Endothelial cell of umbilical vein (primary cell): ENCODE measurements around the gene AQP3. TPM values are rescaled to one million over a fixed set of nuclear protein-coding genes. Genes with fewer than 3 reads are reported as not detected.

Source experiments
- BruUV-seq: library from RNA; stranded (reverse); fragments of 400-500 nt; replicated peaks from 2 replicates; lab custom pipeline; 2021; lab: Mats Ljungman, UMichigan
- CTCF ChIA-PET: fragments of 300-600, 350-600 bp; sonication (Branson Sonifier 250); formaldehyde crosslinking; loops from one replicate; lab custom pipeline; 2021; ENCODE audit warnings: antibody characterized with exemption, inconsistent platforms; lab: Charles Lee
- POLR2A ChIA-PET: fragments of 300-600, 350-600 bp; sonication (Branson Sonifier 250); formaldehyde crosslinking; loops from one replicate; lab custom pipeline; 2021; ENCODE audit warnings: antibody characterized with exemption, inconsistent platforms; lab: Charles Lee
- DNase-seq: peaks from one replicate; pipeline ENCODE4 v3.0.0-alpha.2; 2011; ENCODE audit warnings: low read depth, low spot score
- FAIRE-seq: peaks from 2 replicates; lab custom pipeline; 2011; peaks lifted over from hg19 to GRCh38; lab: Jason Lieb, UNC
- H2AFZ ChIP-seq: 2 replicates; pipeline ENCODE4 v1.6.0; 2012; ENCODE audit warnings: low read depth, low read length, control low read depth, inconsistent platforms
- H3K27ac ChIP-seq: 2 replicates; pipeline ENCODE4 v1.5.1; 2011; ENCODE audit warnings: low read depth, mild to moderate bottlenecking, control low read depth, low read length, moderate library complexity; ENCODE audit not compliant: insufficient read depth
- H3K27me3 ChIP-seq, 2 experiments: 2 replicates each; pipeline versions ENCODE4 v1.6.0 to v1.6.1; 2011; ENCODE audit warnings: low read length in 2 of 2, mixed read lengths in 1 of 2; ENCODE audit not compliant: control insufficient read depth in 2 of 2, insufficient read depth in 2 of 2
- H3K36me3 ChIP-seq, 2 experiments: 2 replicates in 1 of 2; 3 replicates in 1 of 2; pipeline ENCODE4 v1.5.1; 2011; ENCODE audit warnings: low read length in 2 of 2, mild to moderate bottlenecking in 1 of 2, moderate library complexity in 1 of 2; ENCODE audit not compliant: control insufficient read depth in 2 of 2, insufficient read depth in 2 of 2; ENCODE audit errors: extremely low read depth in 1 of 2
- H3K4me1 ChIP-seq: 3 replicates; pipeline ENCODE4 v1.5.1; 2011; ENCODE audit warnings: mild to moderate bottlenecking, low read length; ENCODE audit not compliant: control insufficient read depth, insufficient read depth; ENCODE audit errors: extremely low read depth
- H3K4me2 ChIP-seq: 2 replicates; pipeline ENCODE4 v1.6.1; 2011; ENCODE audit warnings: low read length, control low read depth, mixed read lengths; ENCODE audit not compliant: insufficient read depth
- H3K4me3 ChIP-seq, 3 experiments: fragments of 200-600 bp in 1 of 3; sonication (generic), shearing (Covaris generic) in 1 of 3; replicated peaks in 1 of 3; 2 replicates each; pipeline ENCODE4 v1.5.1; 2011 to 2016; ENCODE audit warnings: control low read depth in 3 of 3, low read length in 3 of 3, mild to moderate bottlenecking in 2 of 3, inconsistent platforms in 1 of 3, low read depth in 1 of 3, moderate library complexity in 1 of 3; ENCODE audit not compliant: insufficient read depth in 1 of 3
- H3K79me2 ChIP-seq: 2 replicates; pipeline ENCODE4 v1.6.0; 2012; ENCODE audit warnings: low read length, inconsistent platforms; ENCODE audit not compliant: control insufficient read depth, insufficient read depth
- H3K9ac ChIP-seq: replicated peaks from 2 replicates; pipeline ENCODE3; 2011; ENCODE audit warnings: low read length, control low read depth; ENCODE audit not compliant: insufficient read depth; ENCODE audit errors: extremely low read depth
- H3K9me1 ChIP-seq: replicated peaks from 3 replicates; pipeline ENCODE4 v1.6.0; 2011; ENCODE audit warnings: mild to moderate bottlenecking, low read length; ENCODE audit not compliant: control insufficient read depth, insufficient read depth; ENCODE audit errors: extremely low read depth
- H3K9me3 ChIP-seq: replicated peaks from 2 replicates; pipeline ENCODE4 v1.5.1; 2012; ENCODE audit warnings: low read length, inconsistent platforms; ENCODE audit not compliant: control insufficient read depth, insufficient read depth
- H4K20me1 ChIP-seq: replicated peaks from 2 replicates; pipeline ENCODE3; 2011; ENCODE audit warnings: mild to moderate bottlenecking, low read length; ENCODE audit not compliant: control insufficient read depth, insufficient read depth; ENCODE audit errors: extremely low read depth
- CTCF ChIP-seq, 2 donors: IDR thresholded peaks; 1 replicate in 1 of 2; 2 replicates in 1 of 2; pipeline ENCODE4 v1.5.1; 2011; ENCODE audit warnings: low read length in 2 of 2, mild to moderate bottlenecking in 2 of 2, moderate library complexity in 2 of 2, control low read depth in 1 of 2, inconsistent platforms in 1 of 2, low read depth in 1 of 2; ENCODE audit not compliant: insufficient read depth in 1 of 2; ENCODE audit errors: extremely low read depth in 1 of 2
- FOS ChIP-seq: IDR thresholded peaks from 2 replicates; pipeline ENCODE4 v1.6.1; 2011; ENCODE audit warnings: mild to moderate bottlenecking, low read length, moderate library complexity, borderline replicate concordance; ENCODE audit not compliant: insufficient read depth
- GATA2 ChIP-seq: IDR thresholded peaks from 2 replicates; pipeline ENCODE4 v1.7.0; 2011; ENCODE audit warnings: low read depth, mild to moderate bottlenecking, moderate library complexity, mixed read lengths, low read length; ENCODE audit not compliant: insufficient read length, insufficient read depth
- JUN ChIP-seq: IDR thresholded peaks from 2 replicates; pipeline ENCODE4 v1.6.1; 2011; ENCODE audit warnings: borderline replicate concordance, low read depth; ENCODE audit not compliant: insufficient read length, insufficient read depth
- MAX ChIP-seq: IDR thresholded peaks from 2 replicates; pipeline ENCODE4 v1.6.1; 2011; ENCODE audit not compliant: insufficient read depth, insufficient read length
- MYC ChIP-seq: IDR thresholded peaks from one replicate; pipeline ENCODE4 v1.6.1; 2011; ENCODE audit warnings: mild to moderate bottlenecking, low read depth, low read length
- POLR2A ChIP-seq: IDR thresholded peaks from 2 replicates; pipeline ENCODE4 v1.6.1; 2012; ENCODE audit warnings: low read depth, mild to moderate bottlenecking, control low read depth, low read length
- POLR2AphosphoS5 ChIP-seq: IDR thresholded peaks from 2 replicates; pipeline ENCODE4 v1.6.1; 2012; ENCODE audit warnings: low read depth, mild to moderate bottlenecking, control low read depth, low read length, moderate library complexity; ENCODE audit not compliant: insufficient read depth
- dilution Hi-C: fragments of 300-500 bp; cut with MboI; formaldehyde crosslinking; loops from one replicate; pipeline ENCODE4 v1.15.0; 2019; ENCODE audit warnings: low sequenced_read_pairs; ENCODE audit not compliant: extremely low pct_ligation_motif_present
- intact Hi-C: fragments of 100-400 bp; cut with micrococcal nuclease; formaldehyde crosslinking; loops from one replicate; pipeline ENCODE4 v1.10.0; 2022
- polyA plus RNA-seq, 4 experiments: library from polyadenylated mRNA; depleted of rRNA in 3 of 4; stranded (reverse) in 3 of 4; unstranded in 1 of 4; fragments of >200 nt; gene quantifications; 2 replicates each; pipeline versions ENCODE4 v1.2.1 to v1.2.3, GENCODE V29; 2011 to 2012; ENCODE audit warnings: missing spikeins in 1 of 4
- total RNA-seq: library from RNA; stranded (reverse); gene quantifications from 2 replicates; pipeline ENCODE4 v1.2.3, GENCODE V29; 2021

The AQP3 gene
- total and polyA plus RNA-seq, 2 donors (not counting 3 experiments of a cell fraction or from before 2014, with no cell fraction given) = 0.93 to 1.8 TPM

GRCh38 chr9:33416996-33417395 is 30.4 kb downstream of the AQP3 start:
- Histone ChIP-seq H3K27ac (no peak overlapping the region), H3K79me2 (no peaks in the 10 kb centered on the region), H3K4me2 (no peak overlapping the region), H3K9me3 (no peaks in the 10 kb centered on the region), H3K36me3 (no peaks in the 10 kb centered on the region), H3K4me1 (no peaks in the 10 kb centered on the region), H2AFZ (no peak overlapping the region), H3K27me3 (peaks cover 0 to 3% of the 10 kb centered on the region in 2 experiments), H4K20me1 (no peaks in the 10 kb centered on the region), H3K9me1 (no peaks in the 10 kb centered on the region), H3K9ac (no peak overlapping the region), H3K4me3 (no peak overlapping the region)
- ChIA-PET CTCF (interaction anchor here (1.2 to 9.3 kb wide), 8 partner anchors 13 to 131 kb away, joined by 4 to 164 read pairs (median 28); partner anchors contain the start of genes AQP3 and AQP7), POLR2A (no interaction called here)
- BruUV-seq = no TSS peak
- dilution Hi-C loops = no loop called here
- TF ChIP-seq POLR2A = no peak
- no peak for TF ChIP-seq MYC
- TF ChIP-seq FOS = no peak
- intact Hi-C loops = loop anchor here (5.0 kb wide), 1 partner anchor 50 kb away; no protein-coding TSS in a partner anchor
- DNase-seq (no peak), FAIRE-seq (no peak)

- H3K36me3 ChIP-seq = no peaks in the 10 kb centered on the region
- DNase-seq (peak; percentile 49), FAIRE-seq (peak; percentile 62)
- intact Hi-C loops = loop anchor here (1.0 to 5.0 kb wide), 3 partner anchors 40 to 128 kb away; no protein-coding TSS in a partner anchor
- dilution Hi-C loops = no loop called here
- no peak overlapping the region for H3K27ac ChIP-seq
- no peak overlapping the region for H3K4me3 ChIP-seq
- no peak for TF ChIP-seq GATA2
- no peak for TF ChIP-seq JUN
- TF ChIP-seq MAX = no peak
- TF ChIP-seq POLR2A = no peak
- peak; percentile 83 to 84 for TF ChIP-seq CTCF (IDR thresholded peaks at IDR 0.05; ENCODE audit: extremely low read depth in 1 of 2, insufficient read depth in 1 of 2, low read depth in 1 of 2, low read length in 2 of 2)
- no peak for TF ChIP-seq POLR2AphosphoS5
- H2AFZ ChIP-seq = no peak overlapping the region
- H3K9me1 ChIP-seq = no peaks in the 10 kb centered on the region
- POLR2A ChIA-PET = no interaction called here
- H4K20me1 ChIP-seq = no peaks in the 10 kb centered on the region
- no peaks in the 10 kb centered on the region for H3K4me1 ChIP-seq
- CTCF ChIA-PET = interaction anchor here (0.6 to 9.3 kb wide), 38 partner anchors 8 to 202 kb away, joined by 3 to 164 read pairs (median 6); partner anchors contain the start of genes AQP3, AQP7, BAG1 and CHMP5
- no peak overlapping the region for H3K9ac ChIP-seq
- H3K9me3 ChIP-seq = no peaks in the 10 kb centered on the region
- no peaks in the 10 kb centered on the region for H3K79me2 ChIP-seq
- no peak overlapping the region for H3K4me2 ChIP-seq
- H3K27me3 ChIP-seq = peaks cover 0 to 3% of the 10 kb centered on the region in 2 experiments
- no TSS peak for BruUV-seq
Measured at GRCh38 chr9:33415501-33416038, 31.8 kb downstream of the AQP3 start.
